Colonic mucosa (tissue), 4 donors: ENCODE measurements around the gene TBCA. TPM values are rescaled to one million over a fixed set of nuclear protein-coding genes. Genes with fewer than 3 reads are reported as not detected.

Experiments
- DNase-seq: peaks from one replicate; pipeline ENCODE4 v3.0.0-alpha.2; 2020
- H3K27ac ChIP-seq: fragments of 200-600 bp; one replicate; pipeline ENCODE4 v1.8.0; 2021
- H3K27me3 ChIP-seq: fragments of 200-600 bp; one replicate; pipeline ENCODE4 v1.8.0; 2021
- H3K36me3 ChIP-seq: fragments of 200-600 bp; one replicate; pipeline ENCODE4 v1.8.0; 2021
- H3K4me1 ChIP-seq: fragments of 200-600 bp; one replicate; pipeline ENCODE4 v1.8.0; 2021; ENCODE audit warnings: mild to moderate bottlenecking
- H3K4me3 ChIP-seq: fragments of 200-600 bp; one replicate; pipeline ENCODE4 v1.8.0; 2021
- H3K9ac ChIP-seq, 2 donors: one replicate each; pipeline ENCODE4 v1.7.0; 2013; ENCODE audit warnings: control low read depth in 2 of 2, low read depth in 2 of 2, low read length in 2 of 2
- H3K9me3 ChIP-seq: fragments of 200-600 bp; one replicate; pipeline ENCODE4 v1.8.0; 2021
- intact Hi-C: fragments of 100-400 bp; cut with DNase I; formaldehyde crosslinking; loops from one replicate; pipeline ENCODE4 v1.14.1; 2022
- total RNA-seq, 2 donors: library from RNA; stranded (reverse); fragmentation: NEBNext Ultra II Directional in 1 of 2; extraction: Animal tissue kit (Norgen Biotek cat#: 25700) in 1 of 2; gene quantifications; one replicate each; pipeline ENCODE4 v1.2.1, GENCODE V29; 2021
- TF ChIP-seq, protein P1 (sequence below): fragments of 200-600 bp; IDR thresholded peaks from one replicate; pipeline ENCODE4 v1.8.0; 2022; ENCODE audit warnings: antibody characterized with exemption, mild to moderate bottlenecking
- donor health status: healthy.
- donor health status: DM: no; HTN: no; CAD: no.
- donor health status: DM: no; HTN: no; CAD: no.

Gene TBCA
- total RNA-seq, 2 donors from 2014 or later = 123 to 155 TPM

GRCh38 chr5:77683171-77683732, 92.9 kb downstream of the TBCA start:
- no peaks in the 10 kb centered on the region for H3K27me3 ChIP-seq
- H3K9ac ChIP-seq = no peak overlapping the region
- no peak overlapping the region for H3K4me3 ChIP-seq
- TF ChIP-seq, protein P1, sequence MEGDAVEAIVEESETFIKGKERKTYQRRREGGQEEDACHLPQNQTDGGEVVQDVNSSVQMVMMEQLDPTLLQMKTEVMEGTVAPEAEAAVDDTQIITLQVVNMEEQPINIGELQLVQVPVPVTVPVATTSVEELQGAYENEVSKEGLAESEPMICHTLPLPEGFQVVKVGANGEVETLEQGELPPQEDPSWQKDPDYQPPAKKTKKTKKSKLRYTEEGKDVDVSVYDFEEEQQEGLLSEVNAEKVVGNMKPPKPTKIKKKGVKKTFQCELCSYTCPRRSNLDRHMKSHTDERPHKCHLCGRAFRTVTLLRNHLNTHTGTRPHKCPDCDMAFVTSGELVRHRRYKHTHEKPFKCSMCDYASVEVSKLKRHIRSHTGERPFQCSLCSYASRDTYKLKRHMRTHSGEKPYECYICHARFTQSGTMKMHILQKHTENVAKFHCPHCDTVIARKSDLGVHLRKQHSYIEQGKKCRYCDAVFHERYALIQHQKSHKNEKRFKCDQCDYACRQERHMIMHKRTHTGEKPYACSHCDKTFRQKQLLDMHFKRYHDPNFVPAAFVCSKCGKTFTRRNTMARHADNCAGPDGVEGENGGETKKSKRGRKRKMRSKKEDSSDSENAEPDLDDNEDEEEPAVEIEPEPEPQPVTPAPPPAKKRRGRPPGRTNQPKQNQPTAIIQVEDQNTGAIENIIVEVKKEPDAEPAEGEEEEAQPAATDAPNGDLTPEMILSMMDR = no peak
- no peaks in the 10 kb centered on the region for H3K36me3 ChIP-seq
- intact Hi-C loops = no loop called here
- no peaks in the 10 kb centered on the region for H3K9me3 ChIP-seq
- H3K27ac ChIP-seq = no peak overlapping the region
- DNase-seq = no peak
- H3K4me1 ChIP-seq = no peaks in the 10 kb centered on the region

DNA sequence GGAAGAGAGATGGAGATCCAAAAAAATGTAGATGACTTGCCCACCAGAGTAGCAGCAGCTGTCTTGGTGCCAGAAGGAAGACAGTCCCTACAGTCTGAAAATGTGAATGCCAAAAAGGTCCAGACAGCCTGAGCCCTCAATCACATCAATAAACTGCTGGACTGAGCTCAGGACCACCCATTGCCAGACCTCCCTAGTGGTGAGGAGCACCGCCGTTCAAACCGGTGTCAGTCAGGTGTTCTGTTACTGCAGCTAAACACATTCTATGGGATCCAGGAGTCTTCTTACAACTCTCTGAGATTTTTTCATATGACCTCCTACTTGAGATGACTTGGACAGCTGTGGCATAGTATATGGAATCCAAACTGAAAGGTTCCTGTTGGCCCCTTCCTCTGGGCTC, 105.6 kb downstream of the TBCA start:
- TF ChIP-seq, protein P1 = no peak
- no peaks in the 10 kb centered on the region for H3K27me3 ChIP-seq
- H3K9ac ChIP-seq = no peak overlapping the region
- H3K36me3 ChIP-seq = no peaks in the 10 kb centered on the region
- intact Hi-C loops = no loop called here
- no peaks in the 10 kb centered on the region for H3K9me3 ChIP-seq
- H3K27ac ChIP-seq = no peak overlapping the region
- no peaks in the 10 kb centered on the region for H3K4me1 ChIP-seq
- DNase-seq = no peak
- H3K4me3 ChIP-seq = no peak overlapping the region

- TF ChIP-seq, protein P1 = no peak
- Histone ChIP-seq H3K27ac (no peak overlapping the region), H3K4me1 (no peaks in the 10 kb centered on the region), H3K27me3 (no peaks in the 10 kb centered on the region), H3K4me3 (no peak overlapping the region), H3K9ac (no peak overlapping the region), H3K9me3 (no peaks in the 10 kb centered on the region), H3K36me3 (no peaks in the 10 kb centered on the region)
- DNase-seq = no peak
- intact Hi-C loops = no loop called here
Measured at GRCh38 chr5:77669677-77670076, 106.5 kb downstream of the TBCA start.

DNA sequence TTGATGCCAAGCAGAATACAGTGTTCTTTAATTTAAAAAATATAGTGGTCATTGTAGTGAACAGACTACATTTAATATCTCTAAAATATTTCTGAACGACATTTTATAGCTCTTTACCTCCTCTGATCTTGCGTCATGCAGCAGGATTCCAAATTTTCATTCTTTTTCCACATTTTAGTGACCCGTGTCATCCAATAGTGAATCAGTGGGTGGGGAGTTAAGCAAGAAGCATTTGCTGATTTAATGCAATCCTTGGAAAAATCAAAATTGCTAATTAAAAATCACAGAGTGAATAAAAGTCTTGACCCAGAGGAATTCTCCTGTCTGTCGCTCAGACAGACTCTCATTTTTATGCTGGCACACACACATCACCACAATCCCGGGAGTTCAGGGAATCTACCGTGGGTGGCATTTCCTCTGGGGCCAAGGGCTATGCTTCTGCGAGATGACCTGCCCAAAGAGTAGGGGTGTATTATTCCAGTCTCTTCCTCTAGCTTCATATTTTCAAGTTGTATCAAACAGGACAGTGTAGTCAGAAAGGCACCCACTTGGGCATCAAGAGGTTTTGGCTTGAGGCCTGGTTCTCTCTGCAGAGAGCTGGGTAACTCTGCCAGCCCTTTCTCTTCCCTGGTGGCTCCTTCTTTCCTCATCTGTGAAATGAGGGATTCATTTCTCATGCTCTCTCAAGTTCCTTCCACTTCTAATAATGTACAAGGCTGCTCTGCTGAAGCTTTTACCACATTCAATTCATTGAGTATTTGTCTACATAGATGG, 112.9 kb downstream of the TBCA start:
- no peak for DNase-seq
- TF ChIP-seq, protein P1 = no peak
- H3K9ac ChIP-seq = no peak overlapping the region

DNA sequence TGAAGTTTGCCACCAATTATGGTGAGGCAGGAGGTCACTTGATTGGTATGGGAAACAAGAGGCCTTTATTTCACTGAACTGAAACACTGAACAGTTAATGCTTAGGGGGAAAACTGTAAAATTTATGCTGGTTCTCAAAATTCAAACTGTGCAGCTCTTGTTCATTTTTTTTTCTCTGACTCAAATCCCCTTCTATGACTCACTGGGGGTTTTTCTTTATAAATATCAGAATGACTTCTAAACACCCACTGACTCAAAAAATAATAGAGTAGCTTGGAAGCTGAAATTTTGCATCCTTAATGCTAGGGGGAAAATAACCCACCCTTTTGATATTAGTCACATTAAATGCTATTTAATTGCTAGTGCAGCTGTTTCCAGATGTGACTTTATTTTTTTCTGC, 113.5 kb downstream of the TBCA start:
- TF ChIP-seq, protein P1 = no peak
- H3K9me3 ChIP-seq = no peaks in the 10 kb centered on the region
- no peaks in the 10 kb centered on the region for H3K36me3 ChIP-seq
- intact Hi-C loops = no loop called here
- H3K4me3 ChIP-seq = no peak overlapping the region
- DNase-seq = no peak
- H3K27ac ChIP-seq = no peak overlapping the region
- H3K4me1 ChIP-seq = no peaks in the 10 kb centered on the region
- no peaks in the 10 kb centered on the region for H3K27me3 ChIP-seq
- H3K9ac ChIP-seq = no peak overlapping the region

More for the DNA sequence above, 112.9 kb downstream of the TBCA start:
- intact Hi-C loops = no loop called here
- H3K4me3 ChIP-seq = no peak overlapping the region
- H3K9me3 ChIP-seq = no peaks in the 10 kb centered on the region
- H3K36me3 ChIP-seq = no peaks in the 10 kb centered on the region
- no peaks in the 10 kb centered on the region for H3K4me1 ChIP-seq
- H3K27ac ChIP-seq = no peak overlapping the region
- no peaks in the 10 kb centered on the region for H3K27me3 ChIP-seq
